Dendritic cell treated with granulocyte-macrophage colony-stimulating factor and Interleukin-4, amounts not matched to agents 40 ng/mL and 50 ng/mL, for 4 days (primary cell): ENCODE results near the gene TMPRSS7.
"Not testable (repeated sequence)": the region's sequence is repeated elsewhere in the genome, so short reads cannot be mapped to it uniquely, and the experiment has no call there.

ENCODE experiments used
- H3K27ac Mint-ChIP-seq: one replicate; pipeline ENCODE4 v1.8.0; 2022; ENCODE audit warnings: mild to moderate bottlenecking, mixed read lengths
- H3K27me3 Mint-ChIP-seq: one replicate; pipeline ENCODE4 v1.8.0; 2022; ENCODE audit warnings: mild to moderate bottlenecking, mixed read lengths
- H3K36me3 Mint-ChIP-seq: one replicate; pipeline ENCODE4 v1.8.0; 2022; ENCODE audit warnings: low read depth, mixed read lengths
- H3K4me1 Mint-ChIP-seq: one replicate; pipeline ENCODE4 v1.8.0; 2022; ENCODE audit warnings: low read depth, mixed read lengths
- H3K4me3 Mint-ChIP-seq: one replicate; pipeline ENCODE4 v1.8.0; 2022; ENCODE audit warnings: mild to moderate bottlenecking, moderate library complexity, mixed read lengths
- H3K9me3 Mint-ChIP-seq: one replicate; pipeline ENCODE4 v1.8.0; 2022; ENCODE audit warnings: mixed read lengths
- intact Hi-C: fragments of 100-400 bp; cut with micrococcal nuclease; formaldehyde crosslinking; loops from one replicate; pipeline ENCODE4 v1.15.0; 2022

TMPRSS7 gene

DNA sequence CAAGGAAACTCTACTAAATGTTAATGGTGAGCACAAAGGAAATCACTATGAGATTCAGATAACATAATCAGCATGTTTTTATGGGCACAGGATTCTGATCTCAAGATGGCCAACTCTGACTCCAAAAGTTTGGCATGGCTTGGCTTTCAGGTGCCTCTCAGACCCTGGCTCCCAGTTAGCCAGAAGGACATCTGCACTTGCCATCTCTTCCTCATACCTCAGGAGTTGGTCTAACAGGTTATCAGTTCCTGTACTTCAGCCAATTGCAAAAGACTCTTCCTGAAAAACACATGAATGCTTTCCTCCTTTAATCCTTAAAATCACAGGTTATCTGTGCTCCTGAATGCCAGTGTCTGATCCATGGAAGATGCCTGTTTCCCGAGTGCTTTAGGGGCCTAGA lies 25.0 kb downstream of the TMPRSS7 start:
- no peak overlapping the region for H3K4me3 Mint-ChIP-seq
- no peak overlapping the region for H3K27ac Mint-ChIP-seq
- peaks cover 8% of the 10 kb centered on the region for H3K9me3 Mint-ChIP-seq
- H3K27me3 Mint-ChIP-seq, result no peaks in the 10 kb centered on the region
- intact Hi-C loops, result no loop called here
- H3K4me1 Mint-ChIP-seq, result no peaks in the 10 kb centered on the region
- no peaks in the 10 kb centered on the region for H3K36me3 Mint-ChIP-seq

DNA sequence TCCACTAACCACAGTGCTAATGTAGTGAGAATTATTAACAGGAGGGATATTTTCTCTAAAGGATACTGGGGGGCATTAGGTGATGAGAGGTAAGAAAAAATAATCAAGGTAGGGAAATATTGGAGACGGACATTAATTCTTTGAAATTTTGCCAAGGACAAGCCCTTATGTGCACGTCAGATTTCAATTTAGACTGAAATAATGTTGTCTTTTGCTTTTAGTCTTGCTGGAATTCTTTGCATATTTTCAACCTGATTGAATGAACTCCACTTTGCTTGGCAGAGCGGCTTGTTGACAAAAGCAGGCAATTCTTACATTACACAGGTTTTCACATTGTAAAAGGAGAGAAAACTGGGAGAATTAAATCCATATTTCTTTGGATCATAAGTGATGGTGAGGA lies 26.6 kb downstream of the TMPRSS7 start:
- H3K4me1 Mint-ChIP-seq, result no peaks in the 10 kb centered on the region
- H3K9me3 Mint-ChIP-seq, result peaks cover 8% of the 10 kb centered on the region
- no peaks in the 10 kb centered on the region for H3K27me3 Mint-ChIP-seq
- H3K27ac Mint-ChIP-seq, result no peak overlapping the region
- no peak overlapping the region for H3K4me3 Mint-ChIP-seq
- H3K36me3 Mint-ChIP-seq, result no peaks in the 10 kb centered on the region
- intact Hi-C loops, result no loop called here

DNA sequence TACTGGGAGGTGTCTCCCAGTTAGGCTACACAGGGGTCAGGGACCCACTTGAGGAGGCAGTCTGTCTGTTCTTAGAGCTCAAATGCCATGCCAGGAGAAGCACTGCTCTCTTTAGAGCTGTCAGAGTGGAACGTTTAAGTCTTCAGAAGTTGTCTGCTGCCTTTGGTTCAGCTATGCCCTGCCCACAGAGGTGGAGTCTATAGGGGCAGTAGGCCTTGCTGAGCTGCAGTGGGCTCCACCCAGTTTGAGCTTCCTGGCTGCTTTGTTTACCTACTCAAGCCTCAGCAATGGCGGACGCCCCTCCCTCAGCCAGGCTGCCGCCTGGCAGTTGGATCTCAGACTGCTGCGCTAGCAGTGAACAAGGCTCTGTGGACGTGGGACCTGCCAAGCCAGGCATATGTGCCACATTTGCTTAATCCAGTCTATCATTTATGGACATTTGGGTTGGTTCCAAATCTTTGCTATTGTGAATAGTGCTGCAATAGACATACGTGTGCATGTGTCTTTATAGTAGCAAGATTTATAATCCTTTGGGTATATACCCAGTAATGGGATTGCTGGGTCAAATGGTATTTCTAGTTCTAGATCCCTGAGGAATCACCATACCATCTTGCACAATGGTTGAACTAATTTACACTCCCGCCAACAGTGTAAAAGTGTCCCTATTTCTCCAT lies 38.0 kb downstream of the TMPRSS7 start:
- H3K36me3 Mint-ChIP-seq, H3K4me1 Mint-ChIP-seq, H3K4me3 Mint-ChIP-seq, H3K9me3 Mint-ChIP-seq, intact Hi-C loops, H3K27ac Mint-ChIP-seq, H3K27me3 Mint-ChIP-seq: not testable (repeated sequence)

DNA sequence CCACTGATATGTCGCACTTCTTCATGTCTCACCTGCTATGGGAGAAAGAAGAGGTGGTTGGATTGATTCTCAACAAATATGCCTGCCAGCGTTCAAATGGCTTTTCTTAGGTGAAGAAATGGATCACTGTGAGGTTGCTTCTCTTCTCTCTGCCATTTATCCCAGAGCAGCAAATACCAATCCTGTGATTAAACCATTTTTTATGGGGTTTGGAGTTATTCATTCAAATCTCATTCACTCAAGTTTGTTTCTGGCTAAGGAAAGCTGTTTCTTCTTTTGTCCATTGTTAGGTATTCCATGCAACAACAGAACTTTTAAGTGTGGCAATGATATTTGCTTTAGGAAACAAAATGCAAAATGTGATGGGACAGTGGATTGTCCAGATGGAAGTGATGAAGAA lies 39.5 kb downstream of the TMPRSS7 start:
- Mint-ChIP-seq H3K27me3 (peaks cover 11% of the 10 kb centered on the region), H3K9me3 (peaks cover 6% of the 10 kb centered on the region), H3K4me1 (no peaks in the 10 kb centered on the region), H3K27ac (no peak overlapping the region), H3K4me3 (no peak overlapping the region), H3K36me3 (no peaks in the 10 kb centered on the region)
- intact Hi-C loops, result no loop called here

DNA sequence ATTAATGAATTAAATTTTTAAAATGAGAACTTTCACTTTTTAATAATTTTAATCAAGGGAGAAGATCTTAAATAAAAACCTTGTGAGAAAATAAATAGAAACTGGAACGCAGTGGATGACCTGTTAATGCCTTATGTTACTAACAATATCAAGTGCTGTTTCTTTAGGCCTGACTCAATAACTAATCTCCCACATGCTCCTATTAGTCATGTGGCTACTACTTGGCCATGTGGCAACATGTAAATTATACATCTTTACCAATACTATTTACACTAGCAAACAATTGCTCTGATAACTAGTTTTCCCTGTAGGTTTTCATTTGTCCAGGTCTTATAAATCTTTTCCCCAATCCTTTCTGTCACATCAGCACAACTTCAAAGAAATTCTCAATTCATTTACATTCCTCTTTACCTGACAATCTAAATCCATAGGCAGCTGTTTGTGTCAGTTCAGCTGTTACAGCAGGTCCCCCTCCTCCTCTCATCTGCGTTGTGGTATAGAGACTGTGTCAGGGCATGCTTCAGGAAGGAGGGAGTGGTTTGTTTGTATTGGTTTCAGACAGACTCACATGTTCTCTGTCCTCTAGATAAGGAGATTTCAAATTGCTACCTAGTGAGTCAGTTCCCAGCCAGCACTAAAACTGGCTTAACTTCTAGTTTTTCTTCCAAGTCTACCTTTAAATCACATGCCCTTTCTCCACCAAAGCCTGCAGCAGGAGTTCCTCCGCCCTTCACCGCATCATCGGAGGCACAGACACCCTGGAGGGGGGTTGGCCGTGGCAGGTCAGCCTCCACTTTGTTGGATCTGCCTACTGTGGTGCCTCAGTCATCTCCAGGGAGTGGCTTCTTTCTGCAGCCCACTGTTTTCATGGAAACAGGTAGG lies 40.3 kb downstream of the TMPRSS7 start:
- Mint-ChIP-seq H3K27me3 (peaks cover 7% of the 10 kb centered on the region), H3K27ac (no peak overlapping the region), H3K4me1 (no peaks in the 10 kb centered on the region), H3K36me3 (no peaks in the 10 kb centered on the region), H3K9me3 (peaks cover 6% of the 10 kb centered on the region), H3K4me3 (no peak overlapping the region)
- intact Hi-C loops, result no loop called here

DNA sequence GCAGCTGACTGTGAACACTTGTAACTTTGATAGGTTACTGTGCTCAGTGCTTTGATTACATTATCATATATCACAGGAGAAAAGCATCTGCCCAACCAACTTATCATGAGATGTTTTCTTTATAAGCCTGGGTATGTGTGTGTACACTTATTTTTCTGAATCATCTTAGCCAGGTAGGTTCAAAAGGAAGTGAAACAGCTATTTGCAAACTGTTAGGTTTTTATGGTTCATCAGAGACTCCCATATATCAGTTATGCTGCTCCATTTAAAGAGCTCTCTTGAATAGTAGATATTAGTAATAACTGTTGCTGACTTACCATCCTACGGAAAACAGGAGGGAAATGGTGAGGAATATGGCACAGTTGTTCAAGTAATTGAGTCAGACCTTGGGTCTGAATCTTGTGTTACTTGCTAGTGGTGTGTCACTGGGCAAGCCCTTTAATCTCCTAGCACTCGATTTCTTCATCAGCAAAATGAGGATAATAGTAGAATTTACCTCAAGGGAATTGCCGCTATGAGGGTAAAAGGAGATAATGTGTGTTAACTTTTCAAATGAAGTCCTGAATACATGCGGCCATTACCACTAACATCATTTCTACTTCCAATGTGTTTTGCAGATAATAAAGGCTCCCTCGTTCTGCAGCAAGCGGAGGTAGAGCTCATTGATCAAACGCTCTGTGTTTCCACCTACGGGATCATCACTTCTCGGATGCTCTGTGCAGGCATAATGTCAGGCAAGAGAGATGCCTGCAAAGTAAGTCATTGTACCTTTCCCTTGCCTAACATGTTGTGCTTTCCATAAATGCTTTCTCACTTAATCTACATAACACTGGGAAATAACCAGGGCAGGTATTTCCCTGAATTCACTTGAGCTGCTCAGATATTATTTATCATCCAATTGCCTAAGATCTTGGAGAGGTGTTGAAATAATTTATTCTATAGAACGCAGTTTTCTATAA lies 43.9 kb downstream of the TMPRSS7 start:
- Mint-ChIP-seq H3K4me1 (no peaks in the 10 kb centered on the region), H3K36me3 (no peaks in the 10 kb centered on the region), H3K4me3 (no peak overlapping the region), H3K9me3 (no peaks in the 10 kb centered on the region), H3K27me3 (peaks cover 19% of the 10 kb centered on the region), H3K27ac (no peak overlapping the region)
- intact Hi-C loops, result no loop called here

DNA sequence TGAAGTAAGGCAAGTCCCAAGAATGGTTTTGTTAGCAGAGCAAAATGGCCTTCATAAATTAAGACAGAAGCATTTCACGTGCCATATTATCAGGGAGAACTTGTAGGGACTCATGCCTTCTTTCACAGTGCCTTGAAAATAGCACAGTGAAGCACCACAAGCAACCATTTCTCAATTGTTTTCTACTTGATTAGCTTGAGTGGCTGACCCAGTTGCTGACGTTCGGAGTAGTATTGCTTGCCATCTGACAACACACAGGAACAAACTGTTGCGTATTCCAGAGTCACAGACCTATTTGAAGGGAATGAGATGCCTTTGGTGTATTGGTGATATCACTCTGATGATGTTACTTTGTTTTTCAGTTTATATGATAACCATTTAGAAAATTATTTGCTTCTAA lies 48.7 kb downstream of the TMPRSS7 start:
- Mint-ChIP-seq H3K27ac (no peak overlapping the region), H3K9me3 (no peaks in the 10 kb centered on the region), H3K36me3 (no peaks in the 10 kb centered on the region), H3K4me3 (no peak overlapping the region), H3K4me1 (peaks cover 16% of the 10 kb centered on the region), H3K27me3 (peaks cover 60% of the 10 kb centered on the region)
- intact Hi-C loops, result no loop called here

DNA sequence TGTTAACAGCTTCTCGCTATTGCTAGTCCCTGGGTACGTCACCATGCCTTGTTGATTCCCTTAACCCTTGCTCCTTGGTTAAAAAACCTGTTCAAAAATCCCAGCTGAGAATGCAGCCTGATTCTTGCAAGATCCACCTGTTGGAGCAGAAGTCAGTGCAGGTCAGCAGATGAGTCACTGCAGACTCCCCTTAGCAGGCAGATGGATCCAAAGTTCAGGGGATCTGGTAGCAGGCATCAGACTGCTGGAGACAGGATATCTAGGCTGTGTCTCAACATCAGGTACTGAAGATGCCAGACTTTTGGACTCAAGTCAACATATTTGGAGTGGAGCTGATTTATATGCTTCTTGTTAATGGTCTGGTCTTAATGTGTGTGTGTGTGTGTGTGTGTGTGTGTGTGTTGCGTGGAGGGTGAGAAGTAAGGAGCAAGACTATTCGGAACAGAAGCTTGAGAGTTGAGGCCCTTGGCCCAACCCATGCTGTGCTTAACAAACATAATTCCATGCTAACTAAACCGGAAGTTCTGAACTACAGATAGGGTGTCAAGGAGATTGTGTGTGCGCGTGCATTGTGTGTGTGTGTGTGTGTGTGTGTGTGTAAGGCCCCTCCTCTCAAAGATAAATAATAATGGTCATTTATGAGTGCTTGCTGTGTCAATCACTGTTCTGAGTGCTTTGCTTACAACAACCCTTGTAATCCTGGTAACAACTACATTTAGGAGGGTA lies 50.6 kb downstream of the TMPRSS7 start:
- Mint-ChIP-seq H3K27me3 (peaks cover 74% of the 10 kb centered on the region), H3K4me1 (peaks cover 16% of the 10 kb centered on the region), H3K36me3 (no peaks in the 10 kb centered on the region), H3K4me3 (no peak overlapping the region), H3K9me3 (no peaks in the 10 kb centered on the region), H3K27ac (no peak overlapping the region)
- intact Hi-C loops, result no loop called here

DNA sequence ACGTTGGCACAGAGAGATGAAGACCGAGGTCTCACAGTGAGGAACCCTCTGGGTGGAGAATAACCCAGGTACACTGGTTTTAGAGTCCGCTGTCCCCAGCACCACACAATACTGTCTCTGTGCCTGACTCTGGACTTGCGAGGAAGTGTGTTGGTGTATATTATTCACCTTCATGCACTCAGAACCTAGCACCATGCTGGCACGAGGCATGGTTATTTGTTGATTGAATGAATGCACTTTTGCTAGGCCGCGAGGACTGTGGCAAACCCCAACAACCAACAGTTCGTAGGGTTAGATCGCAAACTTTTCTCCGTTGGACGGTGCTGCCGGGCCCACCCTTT lies 51.2 kb downstream of the TMPRSS7 start:
- H3K27me3 Mint-ChIP-seq, result peaks cover 75% of the 10 kb centered on the region
- peaks cover 16% of the 10 kb centered on the region for H3K4me1 Mint-ChIP-seq
- H3K9me3 Mint-ChIP-seq, result no peaks in the 10 kb centered on the region
- H3K27ac Mint-ChIP-seq, result no peak overlapping the region
- intact Hi-C loops, result no loop called here
- H3K4me3 Mint-ChIP-seq, result peak overlapping the region; percentile 73
- no peaks in the 10 kb centered on the region for H3K36me3 Mint-ChIP-seq

DNA sequence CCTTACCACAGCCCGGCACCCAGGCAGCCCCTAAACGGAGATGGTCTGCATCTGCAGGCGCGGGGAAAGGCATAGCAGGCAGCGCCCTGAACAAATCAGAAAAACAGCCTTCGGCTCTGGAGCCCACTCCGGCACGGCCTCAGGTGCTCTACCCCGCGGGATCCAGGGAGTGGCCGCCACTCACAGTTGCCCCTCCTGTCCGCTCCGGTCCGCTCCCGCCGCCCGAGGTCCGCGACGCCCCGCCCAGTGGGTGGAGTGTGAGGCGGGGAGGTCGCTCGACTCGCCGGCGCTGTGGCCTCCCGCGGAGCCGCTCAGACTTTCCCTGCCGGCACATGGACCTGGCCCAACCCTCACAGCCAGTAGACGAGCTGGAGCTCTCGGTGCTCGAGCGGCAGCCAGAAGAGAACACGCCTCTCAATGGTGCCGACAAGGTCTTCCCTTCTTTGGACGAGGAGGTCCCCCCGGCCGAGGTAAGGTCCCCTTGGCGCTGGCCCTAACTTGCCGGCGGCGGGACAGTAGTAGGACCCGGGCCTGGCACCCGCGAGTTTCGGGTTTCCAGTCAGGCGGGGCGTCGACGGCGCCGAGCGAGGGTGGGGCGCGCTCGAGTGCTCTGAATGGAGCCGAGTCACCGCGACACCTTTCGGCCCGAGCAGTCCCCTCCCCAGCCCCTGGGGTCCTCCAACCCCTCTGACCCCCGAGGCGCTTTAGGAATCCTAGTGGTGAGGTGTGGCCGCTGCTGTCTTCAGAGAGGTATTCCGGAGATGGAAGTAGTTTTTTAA lies 51.7 kb downstream of the TMPRSS7 start, which contains the start of gene C3orf52:
Gene C3orf52 (plus strand): TSS at position 314 of the 779 bp plus-strand sequence. CDS start 19 bp downstream, at position 333.
- peaks cover 77% of the 10 kb centered on the region for H3K27me3 Mint-ChIP-seq
- H3K4me1 Mint-ChIP-seq, result peaks cover 16% of the 10 kb centered on the region
- H3K36me3 Mint-ChIP-seq, result no peaks in the 10 kb centered on the region
- intact Hi-C loops, result no loop called here
- H3K9me3 Mint-ChIP-seq, result no peaks in the 10 kb centered on the region
- peak within 1 kb of the TSS; percentile 53 for H3K27ac Mint-ChIP-seq
- H3K4me3 Mint-ChIP-seq, result peak within 1 kb of the TSS; percentile 73

DNA sequence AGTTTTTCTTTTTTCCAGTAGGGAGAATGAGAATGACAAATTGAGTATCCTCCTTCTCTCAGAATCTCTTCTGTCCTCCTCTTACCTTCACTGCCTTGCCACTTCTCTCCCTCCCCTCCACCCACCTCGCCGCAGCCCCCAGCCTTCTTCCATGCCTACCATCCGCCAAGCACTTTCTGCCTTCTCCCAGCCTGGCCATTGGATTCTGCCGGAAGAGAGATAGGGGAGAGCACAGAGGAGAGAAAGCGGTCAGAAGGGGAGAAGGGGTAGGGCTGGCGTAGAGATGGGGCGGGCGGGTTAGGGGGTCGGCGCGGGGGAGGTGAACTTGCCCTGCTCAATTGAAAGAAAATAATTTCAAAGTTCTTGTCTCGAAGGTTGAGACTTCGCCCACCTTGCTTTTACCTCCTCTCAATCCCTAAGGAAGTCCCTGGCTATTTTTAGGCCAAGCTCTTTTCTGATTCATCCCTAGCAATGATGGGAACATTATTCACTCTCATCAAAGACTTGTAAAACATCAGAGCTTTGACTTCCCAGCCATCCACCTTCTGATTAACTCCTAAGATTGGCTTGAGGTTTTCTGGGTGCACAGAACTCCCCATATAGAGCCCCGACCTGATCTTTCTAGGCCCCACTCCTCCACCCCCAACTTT lies 52.5 kb downstream of the TMPRSS7 start:
- H3K27ac Mint-ChIP-seq, result no peak overlapping the region
- intact Hi-C loops, result no loop called here
- H3K9me3 Mint-ChIP-seq, result no peaks in the 10 kb centered on the region
- H3K4me1 Mint-ChIP-seq, result peaks cover 16% of the 10 kb centered on the region
- H3K36me3 Mint-ChIP-seq, result no peaks in the 10 kb centered on the region
- peak overlapping the region; percentile 37 for H3K4me3 Mint-ChIP-seq
- peaks cover 85% of the 10 kb centered on the region for H3K27me3 Mint-ChIP-seq

DNA sequence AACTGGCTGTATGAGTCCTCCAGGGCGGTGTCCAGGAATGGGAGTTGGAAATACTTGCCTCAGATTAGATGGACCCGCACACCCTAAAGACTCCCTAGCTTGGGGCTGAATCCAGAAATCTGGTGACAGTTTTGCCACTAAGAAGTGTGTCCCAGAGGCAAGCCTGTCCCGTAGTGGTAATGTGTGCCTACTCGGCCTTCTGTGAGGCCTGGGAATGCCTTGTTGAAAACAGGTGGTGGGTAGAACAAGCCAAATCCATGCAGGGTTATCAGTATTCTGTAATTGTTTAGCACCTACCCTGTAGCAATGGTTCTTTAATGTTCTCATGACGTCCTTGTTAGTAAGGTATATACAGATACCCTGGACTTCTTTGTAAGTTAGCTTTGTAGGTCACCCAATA lies 53.2 kb downstream of the TMPRSS7 start:
- Mint-ChIP-seq H3K4me3 (no peak overlapping the region), H3K27ac (no peak overlapping the region), H3K4me1 (peaks cover 24% of the 10 kb centered on the region), H3K9me3 (no peaks in the 10 kb centered on the region), H3K36me3 (no peaks in the 10 kb centered on the region), H3K27me3 (peaks cover 89% of the 10 kb centered on the region)
- intact Hi-C loops, result no loop called here
